HG03039 (cell line): Measurements from ENCODE around the gene JAG2.
A peak's percentile ranks its signal among the peaks of the same experiment; 100 is the strongest.

Experiments
- ATAC-seq: cut with Tn5 transposase; IDR thresholded peaks from one replicate; pipeline ENCODE4 v1.9.1; 2021; ENCODE audit warnings: mild to moderate bottlenecking, moderate library complexity; ENCODE audit not compliant: unreplicated experiment

JAG2 gene

DNA sequence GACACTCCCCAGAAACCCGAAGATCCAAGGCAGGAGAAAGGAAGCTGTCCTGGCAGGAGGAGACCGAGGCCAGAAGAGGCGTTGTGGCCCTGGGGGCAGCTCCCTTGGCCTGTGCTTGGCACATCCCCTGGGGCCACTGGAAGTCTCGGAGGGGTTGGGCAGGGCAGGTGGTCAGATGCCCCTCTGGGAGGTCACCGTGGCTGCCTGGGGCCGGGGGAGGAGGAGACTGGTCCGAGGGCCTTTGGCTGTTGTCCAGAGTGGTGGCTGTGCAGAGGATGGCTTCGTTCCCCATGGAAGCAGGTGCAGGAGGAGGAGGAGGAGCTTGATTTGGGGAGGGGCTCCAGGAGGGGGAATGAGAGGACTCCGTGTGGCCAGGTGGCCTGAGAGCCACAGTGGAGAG, 15.9 kb upstream of the JAG2 start:
- ATAC-seq: no peak

DNA sequence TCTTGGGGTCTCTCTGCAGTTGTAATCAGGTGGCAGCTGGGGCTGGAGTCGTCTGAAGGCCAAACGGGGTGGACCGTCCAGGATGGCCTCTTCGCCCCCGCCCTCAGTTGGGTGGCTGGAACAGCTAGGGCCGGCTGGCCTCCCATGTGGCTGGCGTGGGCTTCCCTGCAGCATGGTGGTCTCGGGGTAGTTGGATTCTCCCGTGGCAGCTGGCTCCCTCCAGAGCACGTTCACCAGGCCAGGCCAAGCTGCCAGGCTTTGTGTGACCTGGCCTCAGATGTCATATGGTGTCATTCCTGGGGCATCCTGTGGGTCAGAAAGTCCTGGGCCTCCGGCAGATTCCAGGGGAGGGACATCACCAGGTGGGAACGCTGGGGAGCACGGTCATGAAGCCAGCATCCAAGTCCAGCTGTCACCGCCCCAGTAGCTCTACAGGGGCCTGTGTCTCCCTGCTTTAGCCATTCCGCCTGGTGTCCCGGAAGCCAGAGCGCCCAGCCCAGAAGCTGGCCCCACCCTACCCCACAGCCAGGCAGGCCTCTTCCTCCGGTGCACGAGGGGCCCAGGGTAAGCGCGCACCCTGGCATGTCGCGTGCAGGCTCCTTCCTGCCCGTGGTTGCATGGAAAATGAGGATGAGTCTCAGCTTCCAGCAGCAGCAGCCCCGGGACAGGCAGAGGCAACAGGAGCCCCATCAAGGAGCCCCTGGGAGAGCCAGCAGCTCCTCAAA, 13.9 kb upstream of the JAG2 start:
- ATAC-seq: no peak

DNA sequence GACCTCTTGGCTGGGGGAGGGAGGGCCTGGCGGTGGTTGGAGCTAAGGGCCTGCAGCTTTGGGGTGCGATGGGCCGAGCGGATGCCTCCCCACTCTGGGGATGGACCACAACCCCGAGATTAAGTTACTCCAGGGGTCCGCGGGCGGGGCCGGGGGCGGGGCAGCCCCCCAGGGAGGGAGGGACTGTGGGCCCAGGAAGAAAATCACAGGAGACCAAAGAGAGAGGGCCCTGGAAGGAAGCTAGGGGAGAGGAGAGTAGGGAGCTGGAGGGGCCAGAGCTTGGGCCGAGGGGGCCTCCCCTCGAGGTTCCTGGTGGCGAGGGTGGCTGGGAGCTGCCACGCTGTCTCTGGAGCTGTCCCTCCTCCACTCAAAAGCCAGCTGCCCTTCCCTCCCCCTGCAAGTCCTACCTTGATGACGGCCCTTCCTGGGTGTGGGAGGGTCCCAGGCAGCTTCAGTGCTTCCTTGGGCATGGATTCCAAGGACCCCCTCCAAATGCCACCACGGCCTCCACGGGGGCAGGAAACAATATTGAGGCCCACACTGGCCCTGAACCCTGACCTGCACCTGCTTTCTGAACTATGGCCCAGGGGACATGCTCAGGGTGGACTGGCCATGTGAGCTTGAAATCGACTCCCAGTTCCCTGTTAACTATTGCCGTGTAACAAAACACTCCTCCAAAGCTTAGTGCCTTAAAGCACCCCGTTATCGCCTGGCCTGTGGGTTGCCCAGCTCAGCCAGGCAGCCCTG, 13.1 kb upstream of the JAG2 start:
- ATAC-seq: no peak

DNA sequence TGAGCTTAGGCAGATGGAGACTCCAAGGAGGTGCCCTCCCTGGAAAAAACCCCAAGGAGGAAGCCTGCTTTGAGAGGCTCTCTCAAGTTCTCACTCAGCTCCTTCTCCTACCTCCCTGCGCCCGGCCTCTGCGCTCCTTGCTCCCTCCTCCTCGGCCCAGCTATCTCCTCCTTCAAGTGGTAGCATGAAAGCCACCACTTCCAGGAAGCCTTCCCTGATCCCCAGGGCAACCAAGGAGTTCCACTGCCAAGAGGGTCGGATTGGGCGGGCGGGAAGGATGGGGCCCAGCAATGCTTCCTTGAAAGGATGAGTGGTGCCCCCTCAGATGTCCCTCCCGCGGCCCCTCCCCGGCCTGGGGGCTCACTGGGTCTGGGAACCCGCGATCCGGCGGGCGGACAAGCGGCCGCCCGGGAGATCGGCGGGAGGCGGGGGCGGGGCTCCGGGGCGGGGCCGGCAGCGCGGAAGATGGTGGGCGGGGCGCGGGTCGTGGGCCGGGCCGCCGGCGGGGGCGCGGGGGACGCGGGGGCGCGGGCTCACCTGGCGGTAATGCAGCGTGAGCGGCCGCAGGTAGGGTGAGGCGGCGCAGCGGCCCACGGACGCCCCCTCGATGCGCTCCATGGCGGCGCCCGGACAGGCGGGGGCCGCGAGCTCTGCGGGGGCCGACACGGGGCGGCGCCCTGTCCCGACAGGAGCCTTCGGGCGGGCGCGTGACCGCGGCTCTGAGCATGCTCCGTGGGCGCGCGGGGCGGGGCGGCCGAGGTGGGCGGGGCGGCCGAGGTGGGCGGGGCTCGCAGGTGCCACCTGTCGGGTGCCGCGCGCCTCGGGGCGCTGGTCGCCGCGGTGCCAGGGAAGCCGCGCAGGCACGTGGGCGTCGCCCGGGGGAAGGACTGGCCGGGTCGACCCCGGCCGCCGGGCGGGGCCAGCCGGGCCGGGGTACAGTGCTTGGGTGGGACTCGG, 12.3 kb upstream of the JAG2 start, which contains the start of gene NUDT14:
NUDT14 (minus strand) TSS at position 721 of the 957 bp plus-strand sequence; CDS start at position 618, 103 bp downstream.
- peak; percentile 48 for ATAC-seq

DNA sequence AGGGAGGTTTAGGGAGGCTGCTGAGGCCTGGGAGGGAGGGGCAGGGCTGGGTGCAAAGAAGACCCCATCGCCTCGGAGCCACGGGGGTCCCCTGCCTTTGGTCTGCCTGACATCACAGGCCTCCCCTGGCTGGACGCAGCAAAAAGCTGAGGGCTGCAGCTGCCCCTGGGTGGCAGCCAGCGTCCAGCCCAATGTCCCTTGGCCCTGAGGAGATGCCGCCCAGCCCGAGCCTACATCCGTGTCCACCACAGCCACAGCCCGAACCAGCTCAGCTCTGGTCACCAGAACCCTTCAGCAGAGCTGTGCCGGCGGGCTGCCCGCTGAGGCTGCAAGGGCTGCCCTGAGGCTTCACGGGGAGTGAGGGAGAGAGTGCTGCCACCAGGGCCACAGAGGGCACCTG, 10.6 kb upstream of the JAG2 start:
- ATAC-seq: no peak

DNA sequence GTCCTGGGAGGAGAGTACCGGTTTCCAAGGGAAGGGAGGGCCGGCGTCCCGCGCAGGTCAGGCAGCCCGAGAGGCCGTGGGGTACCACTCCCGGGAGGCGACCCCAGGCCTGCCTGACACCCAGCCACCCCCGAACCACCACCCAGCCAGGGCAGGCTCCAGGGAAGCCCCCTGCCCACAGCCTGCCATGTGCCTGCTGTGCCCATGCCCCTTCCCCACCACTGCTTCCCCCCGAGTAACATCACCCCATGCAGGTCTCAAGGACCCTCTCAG, 10.2 kb upstream of the JAG2 start:
- ATAC-seq: no peak

DNA sequence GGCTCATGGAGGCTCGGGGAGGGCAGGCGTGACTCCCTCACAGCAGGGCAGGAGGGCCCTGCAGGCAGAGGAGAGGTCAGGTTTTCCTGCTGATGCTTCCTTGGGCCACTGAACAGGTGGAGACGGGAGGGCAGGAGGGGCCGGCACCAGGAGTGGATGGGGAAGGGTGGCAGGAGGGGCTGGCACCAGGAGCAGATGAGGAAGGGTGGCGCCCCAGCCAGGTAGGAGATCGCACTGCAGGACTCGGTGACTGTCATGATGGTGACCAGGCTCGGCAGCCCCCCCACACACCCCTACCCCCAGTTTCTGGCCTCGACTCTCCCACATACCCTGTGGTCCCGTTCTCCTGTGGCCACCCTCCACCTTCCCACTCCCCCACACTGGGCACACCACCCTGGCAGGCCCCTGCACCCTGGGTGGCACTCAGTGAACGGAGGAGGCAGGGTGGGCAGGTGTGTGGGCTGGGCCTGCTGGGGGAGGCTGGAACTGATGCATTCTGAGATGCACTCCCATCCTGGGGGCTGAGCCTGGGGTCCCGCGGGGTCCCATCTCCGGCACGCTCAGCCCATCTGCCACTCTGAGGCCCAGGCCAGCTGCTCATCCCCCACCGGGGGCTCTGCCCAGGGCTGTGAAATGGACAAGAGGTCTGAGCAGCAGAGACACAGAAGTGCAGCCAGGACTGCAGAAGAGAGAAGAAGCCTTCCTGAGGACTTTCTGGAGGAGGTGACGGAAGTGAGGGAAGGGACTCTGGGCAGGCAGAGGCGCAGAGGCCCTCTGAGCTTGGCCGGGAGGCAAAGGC, 9.7 kb upstream of the JAG2 start:
- no peak for ATAC-seq

DNA sequence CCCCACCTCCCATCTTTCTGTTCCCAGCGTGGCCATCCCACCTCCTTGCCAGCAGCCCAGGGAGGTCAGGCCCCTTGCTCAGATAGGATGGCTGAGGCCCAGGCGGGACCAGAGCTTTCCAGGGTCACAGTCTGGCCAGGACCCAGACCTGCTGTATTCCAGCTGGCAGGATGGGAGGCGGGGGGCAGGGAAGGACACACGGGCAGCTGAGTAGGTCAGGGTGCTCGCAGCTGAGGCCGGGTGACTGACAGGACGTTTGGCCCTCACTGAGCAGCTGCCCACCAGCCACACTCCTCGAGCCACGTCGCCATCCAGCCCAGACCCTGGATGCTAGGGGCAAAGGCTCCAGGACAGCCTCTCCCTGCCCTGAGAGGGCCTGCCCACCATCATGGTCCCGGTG, 8.5 kb upstream of the JAG2 start:
- ATAC-seq: no peak

DNA sequence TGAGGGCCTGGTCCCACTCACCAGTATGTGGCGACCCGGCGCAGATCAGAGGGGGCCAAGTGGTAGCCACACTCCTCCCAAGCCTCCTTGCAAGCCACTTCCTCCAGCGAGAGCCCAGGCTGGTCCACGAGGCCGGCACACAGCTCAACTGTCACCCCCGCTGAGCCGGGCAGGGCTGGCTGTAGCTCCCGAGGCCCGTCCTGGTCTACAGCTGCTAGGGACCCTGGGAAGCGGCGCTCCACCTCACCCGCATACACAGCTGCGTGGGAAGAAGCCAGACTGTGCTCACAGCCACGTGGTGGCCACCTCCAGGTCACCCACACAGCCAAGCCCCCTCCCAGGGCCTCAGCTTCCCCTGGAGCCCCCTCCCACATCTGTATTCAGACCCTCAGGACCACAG, 7.9 kb upstream of the JAG2 start:
- no peak for ATAC-seq

DNA sequence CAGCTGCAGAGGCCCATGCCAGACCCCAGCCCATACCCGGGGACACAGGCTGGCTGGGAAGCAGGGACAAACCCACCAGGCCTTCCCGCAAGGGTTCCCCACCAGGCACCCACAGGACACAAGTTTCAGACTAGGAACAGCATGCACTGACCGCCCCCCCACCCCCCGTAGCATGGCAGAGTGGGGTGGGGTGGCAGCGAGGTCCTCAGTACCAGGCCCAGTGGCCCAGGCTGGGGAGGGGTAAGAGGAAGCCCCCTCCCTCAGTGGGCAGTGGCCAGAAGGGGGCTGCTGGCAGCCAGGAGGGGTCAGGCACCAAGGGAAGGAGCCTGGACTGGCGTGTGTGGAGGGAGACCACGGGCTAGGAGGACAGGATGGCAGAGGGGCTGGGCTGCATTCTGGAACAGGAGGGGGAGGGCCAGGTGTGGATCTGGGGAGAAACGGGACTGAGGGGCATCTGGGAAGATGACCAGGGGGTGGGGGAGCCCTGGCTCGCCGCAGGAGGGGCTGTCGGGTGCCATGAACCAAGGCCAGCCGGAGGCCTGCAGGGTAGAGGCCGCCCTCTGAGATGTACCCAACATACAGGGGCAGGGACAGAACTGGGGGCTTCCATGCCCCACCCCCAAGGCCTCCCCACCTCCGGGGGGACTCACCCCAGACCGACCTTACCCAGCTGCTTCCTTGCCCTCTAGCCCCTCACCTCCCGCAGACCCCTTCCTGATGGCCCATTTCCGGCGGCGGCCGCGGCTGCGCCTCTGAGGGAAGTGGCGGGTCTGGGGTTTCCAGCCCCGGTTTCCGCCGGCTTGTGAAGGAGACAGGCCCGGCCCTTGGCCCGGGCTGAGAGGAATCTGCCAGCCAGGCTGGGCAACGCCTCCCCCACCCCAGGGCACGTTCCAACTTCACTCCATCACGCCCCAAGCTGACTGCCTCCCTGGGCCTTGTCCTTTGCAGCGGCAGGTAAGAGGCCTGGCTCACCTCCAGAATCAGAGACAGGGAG, 5.6 kb upstream of the JAG2 start:
- ATAC-seq: no peak

DNA sequence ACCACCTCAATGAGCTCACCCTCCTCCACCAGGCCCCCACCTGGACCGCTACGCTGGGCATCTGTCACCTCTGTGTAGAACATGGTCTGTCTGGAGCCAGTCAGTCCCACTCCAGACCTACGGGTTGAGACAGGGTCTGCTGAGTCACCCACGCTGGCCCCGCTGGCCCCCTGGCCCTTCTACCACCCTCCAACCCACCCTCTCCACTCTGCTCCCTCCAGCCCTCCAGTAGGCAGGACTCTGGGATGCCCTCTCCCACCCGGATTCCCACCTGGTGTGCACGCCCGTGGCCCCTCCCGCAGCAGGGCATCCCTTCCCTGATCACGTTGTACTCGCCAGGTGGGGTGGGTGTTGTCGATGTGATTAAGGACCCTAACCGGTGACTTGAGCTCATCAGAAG, 4.6 kb upstream of the JAG2 start:
- ATAC-seq: no peak

DNA sequence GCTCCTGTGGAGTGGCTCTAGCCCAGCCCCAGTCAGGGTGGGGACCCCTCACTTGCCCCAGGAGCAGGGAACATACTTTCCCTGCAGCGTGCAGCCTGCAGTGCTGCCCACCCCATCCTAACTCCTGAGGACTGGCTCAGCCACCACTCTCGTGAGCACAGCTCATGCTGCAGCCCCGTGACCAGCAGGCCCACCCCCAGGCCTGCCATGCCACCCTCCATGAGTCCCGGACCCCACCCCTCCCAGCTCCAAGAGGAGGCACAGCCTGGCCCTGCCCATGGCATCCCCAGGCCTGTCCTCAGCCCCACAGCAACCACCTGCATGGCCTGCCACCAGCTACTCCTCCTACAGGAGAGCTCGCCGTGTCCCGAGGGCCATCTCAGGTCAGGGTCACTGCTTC, 3.9 kb upstream of the JAG2 start:
- ATAC-seq: no peak

DNA sequence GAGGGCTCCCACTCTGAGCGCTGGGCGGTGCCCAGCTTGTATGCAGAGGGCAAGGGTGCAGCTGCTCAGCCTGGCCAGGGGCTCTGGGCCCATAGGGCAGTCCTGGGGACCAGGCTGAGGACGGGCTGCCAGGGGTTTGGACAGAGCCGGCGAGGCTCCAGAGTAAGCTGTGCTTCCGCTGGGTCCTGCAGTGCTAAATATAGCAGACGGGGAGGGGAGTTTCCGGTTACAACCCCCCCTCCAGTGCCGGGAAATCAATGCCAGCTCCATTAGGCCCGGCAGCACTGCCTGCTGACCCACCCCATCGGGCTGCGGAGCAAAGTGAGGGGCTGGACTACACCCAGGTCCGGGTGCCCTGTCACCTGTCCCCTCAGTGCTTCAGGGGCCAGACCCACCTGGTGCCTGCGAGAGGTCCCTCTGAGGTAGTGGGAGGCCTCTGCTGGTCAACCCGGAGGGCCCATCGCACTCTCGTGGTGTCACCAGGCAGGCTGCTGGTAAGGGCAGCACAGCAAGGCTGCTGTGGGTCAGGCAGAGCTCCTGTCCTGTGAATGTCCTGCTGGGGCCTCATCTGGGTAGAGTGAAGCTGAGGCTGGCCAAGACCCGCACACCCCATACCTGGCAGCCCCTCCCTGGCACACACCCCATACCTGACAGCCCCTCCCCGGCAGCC, 2.6 kb upstream of the JAG2 start:
- no peak for ATAC-seq

DNA sequence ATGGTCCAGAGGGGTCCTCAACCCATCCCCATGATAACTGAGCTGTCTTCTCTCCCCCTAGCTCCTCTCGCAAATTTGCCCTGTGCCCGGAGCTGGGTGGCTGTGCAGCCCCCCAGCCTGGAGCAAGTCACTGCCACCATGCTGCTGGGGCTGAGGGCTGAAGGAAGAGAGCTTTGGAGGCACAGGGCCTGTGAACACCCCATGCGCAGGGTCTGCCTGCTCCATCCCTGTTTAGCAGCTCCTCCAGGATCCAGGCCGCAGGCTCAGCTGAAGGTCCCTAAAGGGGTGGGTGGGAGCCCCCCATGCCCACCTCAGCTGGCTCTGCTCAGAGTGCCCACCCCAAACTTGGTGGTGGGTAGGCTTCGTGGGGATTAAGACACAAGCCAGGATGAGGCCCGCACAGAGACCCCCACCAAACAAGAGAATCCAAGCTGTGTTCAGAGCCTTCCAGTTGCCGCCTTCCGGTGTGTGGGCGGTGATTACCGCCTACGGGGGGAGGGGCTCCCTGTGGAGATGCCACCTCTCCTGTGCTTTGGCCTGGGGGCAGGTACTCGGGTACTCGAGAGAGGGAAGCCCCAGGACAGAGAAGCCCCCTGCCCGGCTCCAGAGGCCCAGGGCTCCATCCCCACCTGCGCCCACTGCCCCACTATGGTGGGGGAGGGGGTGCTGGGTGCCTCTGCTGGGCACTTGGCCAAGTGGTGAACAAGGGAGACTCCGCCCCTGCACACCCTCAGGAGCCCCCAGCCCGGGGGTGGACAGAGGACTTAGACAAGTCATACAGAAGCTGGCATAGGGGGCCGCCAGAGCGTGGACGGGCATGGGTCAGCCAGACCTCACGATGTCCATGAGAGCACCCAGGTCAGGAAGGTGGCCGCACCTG, 1.4 kb upstream of the JAG2 start:
- ATAC-seq: no peak

DNA sequence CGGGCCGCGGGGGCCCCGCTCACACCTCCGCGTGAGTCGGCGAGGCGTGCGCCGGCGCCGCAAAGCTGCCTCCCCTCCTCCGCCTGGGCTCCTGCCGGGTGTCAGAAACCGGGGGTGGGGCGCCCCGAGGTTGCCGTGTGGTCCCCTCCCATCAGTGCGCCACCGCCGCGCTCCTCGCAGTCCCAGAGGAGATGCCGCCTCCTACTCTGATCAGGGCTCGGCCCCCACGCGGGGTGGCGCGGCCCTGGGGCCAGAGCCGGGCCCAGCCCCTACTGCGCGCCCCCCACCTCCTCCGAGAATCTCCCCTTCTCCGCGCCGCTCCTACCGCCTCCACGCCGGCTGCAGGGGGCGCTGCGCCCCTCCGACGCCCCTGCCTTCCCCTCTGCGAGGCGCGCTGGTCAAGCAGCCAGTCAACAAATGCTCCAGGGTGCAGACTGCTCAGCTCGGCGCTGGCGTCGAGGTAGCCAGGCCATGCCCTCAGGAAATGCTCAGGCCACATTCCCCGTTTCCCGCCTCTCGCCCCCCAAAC, 467 bp upstream of the JAG2 start:
- ATAC-seq: no peak

DNA sequence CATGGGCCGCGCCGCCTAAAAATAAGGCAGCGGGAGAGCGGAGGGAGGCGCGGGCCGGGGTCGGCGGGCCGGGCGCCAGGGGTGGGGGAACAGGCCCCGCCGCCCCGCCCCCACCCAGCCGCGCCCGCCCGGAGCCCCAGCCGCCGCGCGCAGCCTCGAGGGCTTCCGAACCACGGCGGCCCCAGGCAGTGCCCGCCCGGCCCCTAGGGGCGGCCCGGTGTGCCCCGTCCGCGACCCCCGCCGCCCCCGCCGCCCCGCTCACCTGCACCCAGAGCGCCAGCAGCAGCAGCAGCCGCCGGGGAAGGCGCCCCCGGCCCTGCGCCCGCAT, 519 bp downstream of the JAG2 start:
- no peak for ATAC-seq

DNA sequence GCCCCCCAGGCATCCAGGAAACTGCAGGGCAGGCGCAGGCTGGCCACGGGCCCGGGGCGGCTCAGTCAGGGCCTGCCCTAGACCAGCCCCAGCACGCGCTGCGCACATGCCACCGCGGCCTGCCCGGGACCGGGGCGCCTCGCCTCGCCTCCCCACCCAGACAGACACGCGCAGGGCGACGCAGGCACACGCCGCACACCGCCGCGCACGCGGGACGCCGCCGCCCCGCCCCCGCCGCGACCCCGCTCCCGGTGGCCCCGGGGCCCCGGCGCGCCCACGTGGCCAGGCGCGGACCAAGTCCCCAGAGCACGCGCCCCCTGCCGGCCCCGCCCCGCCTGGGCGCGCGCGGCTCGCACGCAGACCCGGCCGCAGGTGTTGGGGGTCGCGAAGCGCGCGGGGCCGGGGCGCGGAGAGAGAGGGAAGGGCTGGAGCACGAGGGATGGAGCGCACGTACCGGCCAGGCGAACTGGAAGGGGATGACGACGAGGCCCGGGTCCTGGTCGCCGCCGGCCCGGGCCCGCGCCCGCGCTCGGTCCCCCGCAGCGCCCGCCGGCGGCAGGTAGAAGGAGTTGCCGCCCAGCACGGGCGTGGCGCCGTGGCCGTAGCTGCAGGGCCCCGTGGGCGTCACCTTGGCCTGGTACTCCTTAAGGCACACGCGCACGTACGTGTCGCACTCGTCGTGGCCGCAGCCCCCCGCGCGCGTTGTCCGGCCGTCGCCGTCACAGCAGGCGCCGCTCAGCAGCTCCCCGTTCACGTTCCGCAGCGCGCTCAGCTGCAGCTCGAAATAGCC, 1.1 kb downstream of the JAG2 start:
- no peak for ATAC-seq
